Measurements from ENCODE around the gene DLGAP5. TPM values are rescaled to one million over a fixed set of nuclear protein-coding genes. Genes with fewer than 3 reads are reported as not detected.
A peak's percentile ranks its signal among the peaks of the same experiment; 100 is the strongest.

DLGAP5 gene
- total and polyA plus RNA-seq, 2 donors from 2014 or later, result 0.60 TPM; not detected in 1

DNA sequence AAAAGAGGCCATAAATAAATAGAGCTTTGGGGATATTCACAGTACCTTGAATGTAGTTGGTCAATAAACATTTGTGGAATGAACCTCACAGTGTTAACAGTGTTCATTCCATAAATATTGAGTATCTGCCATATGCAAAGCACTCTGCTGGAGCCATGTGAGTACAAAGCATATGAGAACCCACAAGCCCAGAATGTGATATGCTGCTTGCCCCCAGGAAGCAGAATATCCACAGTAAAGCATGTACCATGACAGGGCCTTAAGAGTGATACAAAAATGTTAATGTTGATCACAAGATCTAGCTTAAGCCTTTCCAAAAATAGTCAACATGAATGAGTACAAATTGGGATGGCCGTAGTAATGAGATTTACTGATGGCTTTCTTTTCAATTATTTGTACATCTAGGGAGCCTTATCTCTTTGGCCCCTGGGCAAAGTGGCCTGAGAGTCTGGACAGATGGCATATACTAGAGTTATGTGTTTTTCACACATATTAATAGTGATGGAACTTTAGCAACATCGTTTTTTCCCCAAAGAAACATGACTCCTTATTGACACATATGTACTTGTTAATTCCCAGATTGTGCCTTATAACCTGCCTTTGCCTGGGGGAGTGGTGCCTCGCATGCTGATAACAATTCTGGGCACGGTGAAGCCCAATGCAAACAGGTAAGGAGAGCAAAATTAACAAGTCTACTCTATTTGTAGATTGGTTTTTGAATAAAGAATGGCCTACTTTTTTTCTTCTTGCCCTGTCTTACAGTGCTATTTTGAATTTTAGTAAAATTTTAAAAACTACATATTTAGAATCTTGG, 51.5 kb downstream of the DLGAP5 start:
- intact Hi-C loops (cut with DNase I), result no loop called here
- FAIRE-seq (no peak), DNase-seq (no peak)
- Histone ChIP-seq H3K27me3 (ENCODE audit: control insufficient read depth, insufficient read depth, low read length) (no peaks in the 10 kb centered on the region), H3K4me3 (ENCODE audit: low read length in 3 of 3) (no peak overlapping the region), H3K27ac (ENCODE audit: low read depth in 2 of 2, low read length in 2 of 2) (no peak overlapping the region), H3K36me3 (ENCODE audit: control insufficient read depth in 2 of 3, insufficient read depth in 3 of 3, low read length in 3 of 3) (peaks cover 0 to 7% (median 6%) of the 10 kb centered on the region in 3 donors), H3K9ac (ENCODE audit: low read length in 3 of 3) (no peak overlapping the region), H3K9me3 (ENCODE audit: control insufficient read depth in 2 of 3, insufficient read depth in 1 of 3, low read length in 3 of 3) (no peaks in the 10 kb centered on the region), H3K4me1 (ENCODE audit: control insufficient read depth in 2 of 3, insufficient read depth in 2 of 3, low read depth in 1 of 3, low read length in 3 of 3) (peaks cover 0 to 4% (median 3%) of the 10 kb centered on the region in 3 donors)
- no peak for TF ChIP-seq CTCF (IDR thresholded peaks at IDR 0.05; ENCODE audit: borderline replicate concordance, extremely low read depth, insufficient read depth)

DNA sequence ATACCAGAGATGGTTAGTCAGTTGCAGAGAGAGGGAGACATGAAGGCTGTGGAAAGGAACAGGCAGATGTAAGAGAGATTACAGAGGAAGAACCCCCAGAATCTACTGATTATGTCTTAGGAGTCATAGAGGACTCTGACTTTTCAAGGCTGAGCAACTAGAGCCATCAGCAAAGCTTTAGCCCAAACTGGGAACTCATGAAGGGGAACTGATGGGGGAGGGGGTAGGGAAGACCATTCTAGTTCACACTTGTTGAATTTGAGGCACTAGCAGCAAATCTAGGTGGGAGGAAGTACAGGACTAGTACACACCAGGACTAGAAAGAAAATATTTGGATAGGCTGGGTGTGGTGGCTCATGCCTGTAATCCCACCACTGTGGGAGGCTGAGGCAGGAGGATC, 52.2 kb downstream of the DLGAP5 start:
- H3K4me1 ChIP-seq (ENCODE audit: control insufficient read depth in 2 of 3, insufficient read depth in 2 of 3, low read depth in 1 of 3, low read length in 3 of 3), result peaks cover 0 to 4% (median 3%) of the 10 kb centered on the region in 3 donors
- no peak for DNase-seq
- peaks cover 0 to 7% (median 6%) of the 10 kb centered on the region in 3 donors for H3K36me3 ChIP-seq (ENCODE audit: control insufficient read depth in 2 of 3, insufficient read depth in 3 of 3, low read length in 3 of 3)
- H3K9ac ChIP-seq (ENCODE audit: low read length in 3 of 3), result no peak overlapping the region
- H3K4me3 ChIP-seq (ENCODE audit: low read length in 3 of 3), result no peak overlapping the region
- intact Hi-C loops (cut with DNase I), result no loop called here
- H3K9me3 ChIP-seq (ENCODE audit: control insufficient read depth in 2 of 3, insufficient read depth in 1 of 3, low read length in 3 of 3), result no peaks in the 10 kb centered on the region
- no peaks in the 10 kb centered on the region for H3K27me3 ChIP-seq (ENCODE audit: control insufficient read depth, insufficient read depth, low read length)
- FAIRE-seq, result no peak
- H3K27ac ChIP-seq (ENCODE audit: low read depth in 2 of 2, low read length in 2 of 2), result no peak overlapping the region
- no peak for TF ChIP-seq CTCF (IDR thresholded peaks at IDR 0.05; ENCODE audit: borderline replicate concordance, extremely low read depth, insufficient read depth)

GRCh38 chr14:55138091-55138490, 53.3 kb downstream of the DLGAP5 start:
- TF ChIP-seq CTCF (IDR thresholded peaks at IDR 0.05; ENCODE audit: borderline replicate concordance, extremely low read depth, insufficient read depth), result no peak
- H3K4me3 ChIP-seq (ENCODE audit: low read length in 3 of 3), result no peak overlapping the region
- intact Hi-C loops (cut with DNase I), result no loop called here
- H3K36me3 ChIP-seq (ENCODE audit: control insufficient read depth in 2 of 3, insufficient read depth in 3 of 3, low read length in 3 of 3), result peaks cover 0 to 7% (median 6%) of the 10 kb centered on the region in 3 donors
- DNase-seq (no peak), FAIRE-seq (no peak)
- peak overlapping the region in 1 of 2 donors; percentile 8 for H3K27ac ChIP-seq (ENCODE audit: low read depth in 2 of 2, low read length in 2 of 2)
- H3K27me3 ChIP-seq (ENCODE audit: control insufficient read depth, insufficient read depth, low read length), result no peaks in the 10 kb centered on the region
- H3K4me1 ChIP-seq (ENCODE audit: control insufficient read depth in 2 of 3, insufficient read depth in 2 of 3, low read depth in 1 of 3, low read length in 3 of 3), result peaks cover 0 to 4% (median 3%) of the 10 kb centered on the region in 3 donors
- no peaks in the 10 kb centered on the region for H3K9me3 ChIP-seq (ENCODE audit: control insufficient read depth in 2 of 3, insufficient read depth in 1 of 3, low read length in 3 of 3)
- H3K9ac ChIP-seq (ENCODE audit: low read length in 3 of 3), result no peak overlapping the region

Data from kidney (tissue), 14 donors.